GM12878 (cell line): Measurements from ENCODE around the gene RCAN2. TPM values are rescaled to one million over a fixed set of nuclear protein-coding genes. Genes with fewer than 3 reads are reported as not detected.

Experiments
- ATAC-seq: fragments of 200-7000 bp; cut with Tn5 transposase; 3 replicates; pipeline ENCODE4 v1.9.1; 2020; ENCODE audit warnings: mild to moderate bottlenecking, moderate library complexity
- BruUV-seq: library from RNA; stranded (reverse); fragments of 400-500 nt; replicated peaks from 2 replicates; lab custom pipeline; 2021; lab: Mats Ljungman, UMichigan
- CTCF ChIA-PET: fragments of 300-600 bp; sonication (Branson Sonifier 250); formaldehyde crosslinking; extraction: SDS; loops from one replicate; lab custom pipeline; 2021; ENCODE audit warnings: inconsistent platforms; lab: Yijun Ruan, JAX
- POLR2A ChIA-PET: fragments of 350-600 bp; formaldehyde crosslinking; extraction: SDS; loops from one replicate; lab custom pipeline; 2021; ENCODE audit warnings: inconsistent platforms; lab: Charles Lee
- RAD21 ChIA-PET: fragments of 300-600 bp; sonication (Branson Sonifier 250); formaldehyde crosslinking; loops from one replicate; lab custom pipeline; 2023; ENCODE audit warnings: antibody characterized with exemption; ENCODE audit not compliant: unreplicated experiment; lab: Charles Lee
- SMC1A ChIA-PET: fragments of 300-600 bp; sonication (Branson Sonifier 250); formaldehyde crosslinking; loops from one replicate; lab custom pipeline; 2023; ENCODE audit not compliant: unreplicated experiment, uncharacterized antibody; lab: Charles Lee
- DNase-seq: peaks from one replicate; pipeline ENCODE4 v3.0.0-alpha.2; 2011; ENCODE audit warnings: low read depth, low spot score
- FAIRE-seq: peaks from 3 replicates; lab custom pipeline; 2011; peaks lifted over from hg19 to GRCh38; lab: Jason Lieb, UNC
- H2AFZ ChIP-seq: 2 replicates; pipeline ENCODE4 v1.6.0; 2011; ENCODE audit warnings: low read depth, low read length, control low read depth; ENCODE audit not compliant: control insufficient read depth
- H3K27ac ChIP-seq: 2 replicates; pipeline ENCODE4 v1.5.1; 2011; ENCODE audit warnings: control low read depth; ENCODE audit not compliant: control insufficient read depth, insufficient read depth
- H3K27me3 ChIP-seq, 2 experiments: replicated peaks in 1 of 2; 2 replicates each; pipeline versions ENCODE4 v1.6.0 to v1.6.1; 2011; ENCODE audit warnings: low read length in 1 of 2; ENCODE audit not compliant: control insufficient read depth in 2 of 2, insufficient read depth in 2 of 2
- H3K36me3 ChIP-seq, 2 experiments: 2 replicates each; pipeline ENCODE4 v1.5.1; 2011; ENCODE audit warnings: low read length in 1 of 2; ENCODE audit not compliant: control insufficient read depth in 2 of 2, insufficient read depth in 2 of 2
- H3K4me1 ChIP-seq: 2 replicates; pipeline ENCODE4 v1.6.1; 2011; ENCODE audit warnings: mild to moderate bottlenecking, low read length, moderate library complexity, mixed read lengths; ENCODE audit not compliant: control insufficient read depth, insufficient read depth
- H3K4me2 ChIP-seq: 2 replicates; pipeline ENCODE4 v1.6.0; 2011; ENCODE audit warnings: control low read depth; ENCODE audit not compliant: control insufficient read depth, insufficient read depth
- H3K4me3 ChIP-seq: fragments of 200-600 bp; sonication (generic); 2 replicates; pipeline ENCODE4 v1.5.1; 2016
- H3K79me2 ChIP-seq: 2 replicates; pipeline ENCODE4 v1.6.0; 2011; ENCODE audit warnings: low read length; ENCODE audit not compliant: control insufficient read depth, insufficient read depth
- H3K9ac ChIP-seq: 2 replicates; pipeline ENCODE4 v1.8.0; 2011; ENCODE audit warnings: low read length, control low read depth, mixed read lengths; ENCODE audit not compliant: control insufficient read depth, insufficient read depth
- H3K9me3 ChIP-seq: replicated peaks from 3 replicates; pipeline ENCODE4 v1.5.1; 2011; ENCODE audit warnings: mild to moderate bottlenecking, low read length; ENCODE audit not compliant: control insufficient read depth, insufficient read depth
- H4K20me1 ChIP-seq: 2 replicates; pipeline ENCODE4 v1.6.0; 2011; ENCODE audit not compliant: control insufficient read depth, insufficient read depth
- CBX3 ChIP-seq: fragments of 200-600 bp; sonication (generic); IDR thresholded peaks from 2 replicates; pipeline ENCODE4 v1.6.1; 2016; ENCODE audit warnings: low read depth, borderline replicate concordance
- CHD2 ChIP-seq: IDR thresholded peaks from 2 replicates; pipeline ENCODE4 v1.6.1; 2011; ENCODE audit warnings: low read depth, low read length, improper control_type of control experiment, borderline replicate concordance
- ESRRA ChIP-seq: IDR thresholded peaks from 2 replicates; pipeline ENCODE4 v1.6.1; 2012; ENCODE audit warnings: mild to moderate bottlenecking, low read length, improper control_type of control experiment
- GATAD2B ChIP-seq: fragments of 450-650 bp; conservative IDR thresholded peaks from 2 replicates; pipeline ENCODE4 v1.6.1; 2017; ENCODE audit warnings: low read depth, mild to moderate bottlenecking, moderate library complexity
- HDAC2 ChIP-seq: fragments of 200-600 bp; sonication (generic); IDR thresholded peaks from 2 replicates; pipeline ENCODE4 v1.6.1; 2017
- IKZF2 ChIP-seq, 2 experiments: fragments of 450-650 bp; IDR thresholded peaks; 2 replicates each; pipeline ENCODE4 v1.6.1; 2017; ENCODE audit warnings: mild to moderate bottlenecking in 2 of 2, moderate library complexity in 2 of 2
- MTA2 ChIP-seq: fragments of 450-650 bp; IDR thresholded peaks from 2 replicates; pipeline ENCODE4 v1.6.1; 2016; ENCODE audit warnings: low read depth, mild to moderate bottlenecking, moderate library complexity
- NFYA ChIP-seq: IDR thresholded peaks from 2 replicates; pipeline ENCODE4 v1.6.1; 2011; ENCODE audit warnings: low read depth, mild to moderate bottlenecking, low read length, improper control_type of control experiment, borderline replicate concordance
- NFYB ChIP-seq: IDR thresholded peaks from 2 replicates; pipeline ENCODE4 v1.6.1; 2011; ENCODE audit warnings: low read depth, mild to moderate bottlenecking, low read length, improper control_type of control experiment, moderate library complexity; ENCODE audit not compliant: insufficient read depth
- NR2F1 ChIP-seq: fragments of 450-650 bp; conservative IDR thresholded peaks from 2 replicates; pipeline ENCODE4 v1.6.1; 2017; ENCODE audit warnings: mild to moderate bottlenecking
- PAX8 ChIP-seq: fragments of 450-650 bp; IDR thresholded peaks from 2 replicates; pipeline ENCODE4 v1.6.1; 2017; ENCODE audit warnings: mild to moderate bottlenecking, moderate library complexity
- RB1 ChIP-seq: fragments of 450-650 bp; formaldehyde crosslinking; IDR thresholded peaks from 2 replicates; pipeline ENCODE4 v1.6.1; 2017; ENCODE audit warnings: mild to moderate bottlenecking, borderline replicate concordance
- RUNX3 ChIP-seq: IDR thresholded peaks from 2 replicates; pipeline ENCODE4 v1.6.1; 2012; ENCODE audit warnings: low read length, inconsistent platforms
- SREBF1 ChIP-seq: IDR thresholded peaks from 2 replicates; pipeline ENCODE4 v1.6.1; 2012; ENCODE audit warnings: mild to moderate bottlenecking, low read length
- STAT3 ChIP-seq: IDR thresholded peaks from 2 replicates; pipeline ENCODE4 v1.6.1; 2011; ENCODE audit warnings: low read depth, low read length, improper control_type of control experiment
- TBL1XR1 ChIP-seq: IDR thresholded peaks from 2 replicates; pipeline ENCODE4 v1.6.1; 2012; ENCODE audit warnings: low read depth, low read length, improper control_type of control experiment
- ZNF274 ChIP-seq: IDR thresholded peaks from one replicate; pipeline ENCODE4 v1.8.0; 2011; ENCODE audit not compliant: insufficient read length, insufficient read depth
- WGBS: methylation state at CpG from one replicate; pipeline ENCODE4 v1.1.6; 2016; ENCODE audit warnings: low lambda C conversion rate; ENCODE audit not compliant: insufficient replicate concordance, insufficient coverage; ENCODE audit errors: missing lambda C conversion rate; 5-methylcytosine and 5-hydroxymethylcytosine counted together
- in situ Hi-C: fragments of 300-500 bp; cut with MboI; formaldehyde crosslinking; loops from 9 replicates; pipeline ENCODE4 v1.14.3; 2018; ENCODE audit warnings: mixed read lengths
- intact Hi-C: fragments of 100-400 bp; cut with micrococcal nuclease; formaldehyde crosslinking; loops from one replicate; pipeline ENCODE4 v1.14.2; 2022; ENCODE audit not compliant: unreplicated experiment
- polyA plus RNA-seq, 11 experiments: library from polyadenylated mRNA; depleted of rRNA in 4 of 11; unstranded in 6 of 11; stranded (reverse) in 5 of 11; fragments of >200 nt; fragmentation: Nextera tagmentation in 4 of 11; fragmentation: Illumina TruSeq in 1 of 11; extraction: Ambion mirVana in 4 of 11; extraction: Trizol in 1 of 11; gene quantifications; 1 replicate in 1 of 11; 2 replicates in 10 of 11; pipeline versions ENCODE4 v1.2.1 to v1.2.3, GENCODE V29; 2011 to 2016; ENCODE audit warnings: inconsistent platforms in 2 of 11, missing spikeins in 2 of 11, low read depth in 1 of 11
- total RNA-seq, 4 experiments: library from RNA; depleted of rRNA in 3 of 4; stranded (reverse); fragments of >200 nt in 3 of 4; fragmentation: Illumina TruSeq in 1 of 4; extraction: Trizol in 1 of 4; gene quantifications; 2 replicates each; pipeline versions ENCODE4 v1.2.1 to v1.2.3, GENCODE V29; 2013 to 2021
- TF ChIP-seq, protein P1 (sequence below), 3 experiments: IDR thresholded peaks in 2 of 3; conservative IDR thresholded peaks in 1 of 3; 2 replicates each; pipeline ENCODE4 v1.5.1; 2011; ENCODE audit warnings: low read depth in 3 of 3, low read length in 3 of 3, mild to moderate bottlenecking in 3 of 3, control low read depth in 2 of 3, moderate library complexity in 2 of 3, inconsistent platforms in 1 of 3, mixed read lengths in 1 of 3; ENCODE audit not compliant: control insufficient read depth in 2 of 3, insufficient read depth in 1 of 3; ENCODE audit errors: extremely low read depth in 1 of 3
- TF ChIP-seq, protein P2 (sequence below): IDR thresholded peaks from 2 replicates; pipeline ENCODE4 v1.6.1; 2012; ENCODE audit warnings: low read length, inconsistent platforms
- TF ChIP-seq, protein P3 (sequence below): IDR thresholded peaks from 2 replicates; pipeline ENCODE4 v1.6.1; 2011; ENCODE audit warnings: mild to moderate bottlenecking, low read depth, low read length, moderate library complexity; ENCODE audit not compliant: insufficient replicate concordance

Gene RCAN2
- total and polyA plus RNA-seq, 10 of the 15 experiments (the other 5 are each of a cell fraction or from before 2014, with no cell fraction given) = 0.06 TPM; not detected in 9

DNA sequence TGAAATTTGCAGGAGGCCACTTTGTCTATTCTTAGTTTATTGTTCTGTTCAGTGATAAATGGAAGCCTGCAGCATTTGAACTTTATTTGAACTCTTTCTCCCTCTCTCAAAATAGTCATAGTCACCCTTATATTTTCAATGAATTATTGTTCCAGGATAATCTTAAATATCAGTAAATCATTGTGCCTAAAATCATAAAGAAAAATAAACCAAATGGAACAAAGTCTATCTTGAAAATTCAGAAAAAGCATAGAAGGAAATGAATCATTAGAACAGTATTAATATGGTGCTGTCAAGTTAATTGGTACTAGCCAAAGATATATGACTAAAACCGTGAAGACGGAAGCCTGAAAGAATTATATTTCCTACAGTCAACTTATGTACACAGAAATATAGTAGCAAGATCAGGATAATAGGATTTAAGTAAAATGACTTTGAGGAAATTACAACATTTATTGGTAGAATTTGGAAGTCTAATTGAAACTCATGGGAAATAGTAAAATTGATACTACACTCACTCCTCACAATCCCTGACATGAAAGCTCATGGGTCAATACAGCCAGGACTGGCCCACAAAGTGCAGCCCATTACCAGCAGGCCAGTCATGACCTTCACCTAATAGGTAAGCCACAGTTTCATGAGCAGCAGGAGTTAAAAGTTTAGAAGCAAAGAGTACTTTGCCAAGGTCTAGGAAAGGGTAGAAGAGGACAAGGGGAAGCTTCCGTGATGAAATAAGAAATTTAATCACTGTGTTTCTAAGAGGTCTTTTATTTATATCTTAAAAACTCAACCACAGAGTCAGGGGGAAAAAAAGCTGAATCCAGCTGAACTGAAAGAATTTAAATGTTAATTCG is 200.6 kb downstream of the RCAN2 start:
- FAIRE-seq (no peak), DNase-seq (no peak), ATAC-seq (no peak)
- H3K4me2 ChIP-seq = no peak overlapping the region
- H3K27me3 ChIP-seq = no peaks in the 10 kb centered on the region
- intact Hi-C loops = no loop called here
- SMC1A ChIA-PET = interaction anchor here (0.7 kb wide), 1 partner anchor 222 kb away, joined by 3 read pairs; no protein-coding TSS in a partner anchor
- H3K9ac ChIP-seq = no peak overlapping the region
- in situ Hi-C loops = no loop called here
- CTCF ChIA-PET = interaction anchor here (0.6 to 1.7 kb wide), 3 partner anchors 9 to 200 kb away, joined by 3 to 4 read pairs (median 4); no protein-coding TSS in a partner anchor
- no peak overlapping the region for H3K4me3 ChIP-seq
- no peaks in the 10 kb centered on the region for H4K20me1 ChIP-seq
- H2AFZ ChIP-seq = no peak overlapping the region
- TF ChIP-seq NFYA = no peak
- TF ChIP-seq CBX3 = no peak
- TF ChIP-seq RUNX3 = no peak
- TF ChIP-seq ESRRA = no peak
- TF ChIP-seq, protein P1, sequence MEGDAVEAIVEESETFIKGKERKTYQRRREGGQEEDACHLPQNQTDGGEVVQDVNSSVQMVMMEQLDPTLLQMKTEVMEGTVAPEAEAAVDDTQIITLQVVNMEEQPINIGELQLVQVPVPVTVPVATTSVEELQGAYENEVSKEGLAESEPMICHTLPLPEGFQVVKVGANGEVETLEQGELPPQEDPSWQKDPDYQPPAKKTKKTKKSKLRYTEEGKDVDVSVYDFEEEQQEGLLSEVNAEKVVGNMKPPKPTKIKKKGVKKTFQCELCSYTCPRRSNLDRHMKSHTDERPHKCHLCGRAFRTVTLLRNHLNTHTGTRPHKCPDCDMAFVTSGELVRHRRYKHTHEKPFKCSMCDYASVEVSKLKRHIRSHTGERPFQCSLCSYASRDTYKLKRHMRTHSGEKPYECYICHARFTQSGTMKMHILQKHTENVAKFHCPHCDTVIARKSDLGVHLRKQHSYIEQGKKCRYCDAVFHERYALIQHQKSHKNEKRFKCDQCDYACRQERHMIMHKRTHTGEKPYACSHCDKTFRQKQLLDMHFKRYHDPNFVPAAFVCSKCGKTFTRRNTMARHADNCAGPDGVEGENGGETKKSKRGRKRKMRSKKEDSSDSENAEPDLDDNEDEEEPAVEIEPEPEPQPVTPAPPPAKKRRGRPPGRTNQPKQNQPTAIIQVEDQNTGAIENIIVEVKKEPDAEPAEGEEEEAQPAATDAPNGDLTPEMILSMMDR (IDR thresholded peaks at IDR 0.05 in 2 of 3, conservative IDR thresholded peaks at IDR 0.05 in 1 of 3; ENCODE audit: control insufficient read depth in 2 of 3, extremely low read depth in 1 of 3, insufficient read depth in 1 of 3, low read depth in 3 of 3, low read length in 3 of 3) = no peak
- TF ChIP-seq, protein P2, sequence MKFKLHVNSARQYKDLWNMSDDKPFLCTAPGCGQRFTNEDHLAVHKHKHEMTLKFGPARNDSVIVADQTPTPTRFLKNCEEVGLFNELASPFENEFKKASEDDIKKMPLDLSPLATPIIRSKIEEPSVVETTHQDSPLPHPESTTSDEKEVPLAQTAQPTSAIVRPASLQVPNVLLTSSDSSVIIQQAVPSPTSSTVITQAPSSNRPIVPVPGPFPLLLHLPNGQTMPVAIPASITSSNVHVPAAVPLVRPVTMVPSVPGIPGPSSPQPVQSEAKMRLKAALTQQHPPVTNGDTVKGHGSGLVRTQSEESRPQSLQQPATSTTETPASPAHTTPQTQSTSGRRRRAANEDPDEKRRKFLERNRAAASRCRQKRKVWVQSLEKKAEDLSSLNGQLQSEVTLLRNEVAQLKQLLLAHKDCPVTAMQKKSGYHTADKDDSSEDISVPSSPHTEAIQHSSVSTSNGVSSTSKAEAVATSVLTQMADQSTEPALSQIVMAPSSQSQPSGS = no peak
- TF ChIP-seq, protein P3, sequence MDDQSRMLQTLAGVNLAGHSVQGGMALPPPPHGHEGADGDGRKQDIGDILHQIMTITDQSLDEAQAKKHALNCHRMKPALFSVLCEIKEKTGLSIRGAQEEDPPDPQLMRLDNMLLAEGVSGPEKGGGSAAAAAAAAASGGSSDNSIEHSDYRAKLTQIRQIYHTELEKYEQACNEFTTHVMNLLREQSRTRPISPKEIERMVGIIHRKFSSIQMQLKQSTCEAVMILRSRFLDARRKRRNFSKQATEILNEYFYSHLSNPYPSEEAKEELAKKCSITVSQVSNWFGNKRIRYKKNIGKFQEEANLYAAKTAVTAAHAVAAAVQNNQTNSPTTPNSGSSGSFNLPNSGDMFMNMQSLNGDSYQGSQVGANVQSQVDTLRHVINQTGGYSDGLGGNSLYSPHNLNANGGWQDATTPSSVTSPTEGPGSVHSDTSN = no peak
- TF ChIP-seq HDAC2 = no peak
- TF ChIP-seq PAX8 = no peak
- no peak for TF ChIP-seq STAT3
- no peak for TF ChIP-seq RB1
- TF ChIP-seq SREBF1 = no peak
- no peak for TF ChIP-seq IKZF2 (IDR thresholded peaks at IDR 0.05)
- no peak for TF ChIP-seq CHD2
- TF ChIP-seq NFYB = no peak
- TF ChIP-seq GATAD2B = no peak
- no peak for TF ChIP-seq TBL1XR1
- no peak for TF ChIP-seq NR2F1
- no peak for TF ChIP-seq ZNF274
- TF ChIP-seq MTA2 = no peak
- peaks cover 20% of the 10 kb centered on the region for H3K4me1 ChIP-seq
- BruUV-seq = no TSS peak
- RAD21 ChIA-PET = no interaction called here
- no peaks in the 10 kb centered on the region for H3K36me3 ChIP-seq
- H3K9me3 ChIP-seq = no peaks in the 10 kb centered on the region
- no peaks in the 10 kb centered on the region for H3K79me2 ChIP-seq
- no peak overlapping the region for H3K27ac ChIP-seq
- WGBS = 64% methylated on average over 4 of the region's 4 CpGs
- POLR2A ChIA-PET = interaction anchor here (0.7 kb wide), 1 partner anchor 913 kb away, joined by 3 read pairs; the partner anchor contains the start of gene SUPT3H
